H9 (cell line): ENCODE measurements around the gene GABBR2. TPM values are rescaled to one million over a fixed set of nuclear protein-coding genes. Genes with fewer than 3 reads are reported as not detected.

Source experiments
- DNase-seq: peaks from one replicate; pipeline ENCODE4 v3.0.0-alpha.2; 2017
- H2AFZ ChIP-seq: one replicate; pipeline ENCODE4 v1.6.1; 2013; ENCODE audit warnings: mild to moderate bottlenecking, low read length, control low read depth, moderate library complexity
- H2AK5ac ChIP-seq: 2 replicates; pipeline ENCODE4 v1.6.1; 2013; ENCODE audit warnings: low read length, control low read depth, mixed read lengths; ENCODE audit not compliant: insufficient read length
- H2BK120ac ChIP-seq: one replicate; pipeline ENCODE4 v1.6.1; 2013; ENCODE audit warnings: low read depth, mild to moderate bottlenecking, low read length, control low read depth, inconsistent platforms; ENCODE audit not compliant: poor library complexity, severe bottlenecking
- H2BK12ac ChIP-seq: 2 replicates; pipeline ENCODE4 v1.6.1; 2013; ENCODE audit warnings: low read length, control low read depth, mixed read lengths, low read depth; ENCODE audit not compliant: insufficient read length
- H2BK15ac ChIP-seq: 2 replicates; pipeline ENCODE4 v1.6.1; 2013; ENCODE audit warnings: low read depth, low read length, control low read depth
- H2BK20ac ChIP-seq: one replicate; pipeline ENCODE4 v1.6.1; 2013; ENCODE audit warnings: low read depth, mild to moderate bottlenecking, low read length, control low read depth, inconsistent platforms; ENCODE audit not compliant: poor library complexity, severe bottlenecking
- H2BK5ac ChIP-seq: 2 replicates; pipeline ENCODE4 v1.6.1; 2013; ENCODE audit warnings: low read length, control low read depth, mixed read lengths; ENCODE audit not compliant: insufficient read length
- H3K14ac ChIP-seq: 2 replicates; pipeline ENCODE4 v1.6.1; 2013; ENCODE audit warnings: low read length, control low read depth; ENCODE audit not compliant: insufficient read depth
- H3K18ac ChIP-seq: 2 replicates; pipeline ENCODE4 v1.6.1; 2013; ENCODE audit warnings: low read depth, mild to moderate bottlenecking, mixed read lengths, low read length, control low read depth; ENCODE audit not compliant: insufficient read length
- H3K23ac ChIP-seq: 2 replicates; pipeline ENCODE4 v1.6.1; 2013; ENCODE audit warnings: low read length, control low read depth, mixed read lengths, low read depth; ENCODE audit not compliant: insufficient read length
- H3K23me2 ChIP-seq: 2 replicates; pipeline ENCODE4 v1.6.1; 2013; ENCODE audit warnings: low read depth, mild to moderate bottlenecking, mixed read lengths, low read length, control low read depth; ENCODE audit not compliant: insufficient read length, poor library complexity, severe bottlenecking
- H3K27ac ChIP-seq: 2 replicates; pipeline ENCODE4 v1.5.1; 2013; ENCODE audit warnings: low read length, control low read depth, mixed read lengths, low read depth; ENCODE audit not compliant: insufficient read length
- H3K27me3 ChIP-seq: 2 replicates; pipeline ENCODE4 v1.6.1; 2013; ENCODE audit warnings: low read length, control low read depth, inconsistent platforms; ENCODE audit not compliant: insufficient read depth
- H3K4ac ChIP-seq: 2 replicates; pipeline ENCODE4 v1.6.1; 2013; ENCODE audit warnings: low read depth, mild to moderate bottlenecking, control low read depth, inconsistent platforms, low read length, moderate library complexity
- H3K4me1 ChIP-seq: 2 replicates; pipeline ENCODE4 v1.6.1; 2013; ENCODE audit warnings: low read length, control low read depth, inconsistent platforms; ENCODE audit not compliant: insufficient read depth
- H3K4me2 ChIP-seq: 2 replicates; pipeline ENCODE4 v1.6.1; 2013; ENCODE audit warnings: low read length, control low read depth, mixed read lengths; ENCODE audit not compliant: insufficient read length, insufficient read depth
- H3K56ac ChIP-seq: 2 replicates; pipeline ENCODE4 v1.6.1; 2013; ENCODE audit warnings: low read depth, mild to moderate bottlenecking, mixed read lengths, low read length, control low read depth; ENCODE audit not compliant: insufficient read length
- H3K79me1 ChIP-seq: 2 replicates; pipeline ENCODE4 v1.6.1; 2013; ENCODE audit warnings: low read depth, mild to moderate bottlenecking, moderate library complexity, low read length, control low read depth, inconsistent platforms; ENCODE audit not compliant: insufficient read depth, poor library complexity, severe bottlenecking
- H3K79me2 ChIP-seq: 2 replicates; pipeline ENCODE4 v1.6.1; 2013; ENCODE audit warnings: low read length, control low read depth, inconsistent platforms; ENCODE audit not compliant: insufficient read depth
- H3K9ac ChIP-seq: 2 replicates; pipeline ENCODE4 v1.6.1; 2013; ENCODE audit warnings: low read length, control low read depth, mixed read lengths; ENCODE audit not compliant: insufficient read length; ENCODE audit errors: extremely low read depth
- H3K9me3 ChIP-seq: one replicate; pipeline ENCODE4 v1.6.1; 2013; ENCODE audit warnings: low read depth, low read length, inconsistent platforms; ENCODE audit not compliant: control insufficient read depth
- H3T11ph ChIP-seq: one replicate; pipeline ENCODE4 v1.6.1; 2013; ENCODE audit warnings: mild to moderate bottlenecking, low read length, control low read depth, inconsistent platforms
- H4K20me1 ChIP-seq: one replicate; pipeline ENCODE4 v1.6.1; 2013; ENCODE audit not compliant: control insufficient read depth, insufficient read length, insufficient read depth
- H4K5ac ChIP-seq: 2 replicates; pipeline ENCODE4 v1.6.1; 2013; ENCODE audit warnings: low read depth, mild to moderate bottlenecking, mixed read lengths, low read length, control low read depth; ENCODE audit not compliant: insufficient read length
- H4K8ac ChIP-seq: replicated peaks from 2 replicates; pipeline ENCODE4 v1.6.1; 2013; ENCODE audit warnings: low read length, control low read depth, mixed read lengths, low read depth; ENCODE audit not compliant: insufficient read length
- H4K91ac ChIP-seq: 2 replicates; pipeline ENCODE4 v1.6.1; 2013; ENCODE audit warnings: low read depth, mild to moderate bottlenecking, moderate library complexity, mixed read lengths, low read length, control low read depth; ENCODE audit not compliant: insufficient read length
- H3K27ac Mint-ChIP-seq, 3 experiments: 2 replicates in 2 of 3; 3 replicates in 1 of 3; pipeline ENCODE4 v1.8.0; 2020 to 2021; ENCODE audit warnings: mixed read lengths in 3 of 3, mild to moderate bottlenecking in 1 of 3, moderate library complexity in 1 of 3
- H3K27me3 Mint-ChIP-seq: 2 replicates; pipeline ENCODE4 v1.8.0; 2021; ENCODE audit warnings: low read depth, mild to moderate bottlenecking, moderate library complexity, mixed read lengths
- H3K36me3 Mint-ChIP-seq, 3 experiments: 2 replicates in 2 of 3; 3 replicates in 1 of 3; pipeline ENCODE4 v1.8.0; 2020 to 2021; ENCODE audit warnings: low read depth in 3 of 3, mixed read lengths in 3 of 3; ENCODE audit not compliant: insufficient read depth in 1 of 3
- H3K4me1 Mint-ChIP-seq, 2 experiments: 2 replicates each; pipeline ENCODE4 v1.8.0; 2020; ENCODE audit warnings: mixed read lengths in 2 of 2
- H3K4me3 Mint-ChIP-seq, 2 experiments: 2 replicates in 1 of 2; 3 replicates in 1 of 2; pipeline ENCODE4 v1.8.0; 2020 to 2021; ENCODE audit warnings: mild to moderate bottlenecking in 2 of 2, mixed read lengths in 2 of 2, moderate library complexity in 1 of 2
- H3K9me3 Mint-ChIP-seq, 2 experiments: 2 replicates in 1 of 2; 3 replicates in 1 of 2; pipeline ENCODE4 v1.8.0; 2020; ENCODE audit warnings: mild to moderate bottlenecking in 2 of 2, mixed read lengths in 2 of 2, moderate library complexity in 1 of 2
- CTCF ChIP-seq: fragments of 200-600 bp; sonication (generic); conservative IDR thresholded peaks from 3 replicates; pipeline ENCODE4 v1.8.0; 2021; ENCODE audit warnings: antibody characterized with exemption, mild to moderate bottlenecking
- WGBS: extraction: QIAGEN DNeasy Blood & Tissue Kit; methylation state at CpG from one replicate; pipeline ENCODE4 v1.1.7; 2013; ENCODE audit warnings: missing lambda C conversion rate, low lambda C conversion rate, mixed read lengths; ENCODE audit not compliant: insufficient read length; ENCODE audit errors: extremely low coverage; 5-methylcytosine and 5-hydroxymethylcytosine counted together
- total RNA-seq: library from RNA; stranded (reverse); gene quantifications from 2 replicates; pipeline ENCODE4 v1.2.1, GENCODE V29; 2021

The GABBR2 gene
- total RNA-seq, 1 experiment from 2014 or later = 0.66 TPM

- Histone ChIP-seq H4K20me1 (no peaks in the 10 kb centered on the region), H3K27ac (no peak overlapping the region), H2BK20ac (no peak overlapping the region), H2AK5ac (no peak overlapping the region), H3K4me2 (no peak overlapping the region), H4K5ac (no peak overlapping the region), H2AFZ (no peak overlapping the region), H2BK15ac (no peak overlapping the region), H3K4me1 (no peaks in the 10 kb centered on the region), H3K79me1 (no peaks in the 10 kb centered on the region), H3K27me3 (no peaks in the 10 kb centered on the region), H4K91ac (no peak overlapping the region), H3K79me2 (no peaks in the 10 kb centered on the region), H3K18ac (no peak overlapping the region), H2BK5ac (no peak overlapping the region), H3T11ph (no peak overlapping the region), H3K9me3 (peaks cover 11% of the 10 kb centered on the region), H2BK12ac (no peak overlapping the region), H2BK120ac (no peak overlapping the region), H3K9ac (no peak overlapping the region), H3K14ac (no peak overlapping the region), H3K4ac (no peak overlapping the region), H3K56ac (no peak overlapping the region), H3K23ac (no peak overlapping the region), H4K8ac (no peak overlapping the region), H3K23me2 (no peaks in the 10 kb centered on the region)
- no CpG with 5 or more reads among the region's 5 CpGs for WGBS
- Mint-ChIP-seq H3K4me1 (no peaks in the 10 kb centered on the region), H3K36me3 (peaks cover 2 to 12% (median 7%) of the 10 kb centered on the region in 3 experiments; a peak in 5 of 7 replicates), H3K27ac (no peak overlapping the region), H3K27me3 (no peaks in the 10 kb centered on the region; the same call in 1 of the 2 replicates), H3K9me3 (peaks cover 17 to 21% of the 10 kb centered on the region in 2 experiments), H3K4me3 (no peak overlapping the region)
- no peak for DNase-seq
- no peak for TF ChIP-seq CTCF
These were observed 340.8 kb downstream of the GABBR2 start for GRCh38 chr9:98367923-98368322.
